Measurements from ENCODE around the gene GUK1.
"Not testable (repeated sequence)": the region's sequence is repeated elsewhere in the genome, so short reads cannot be mapped to it uniquely, and the experiment has no call there.

Gene GUK1

DNA sequence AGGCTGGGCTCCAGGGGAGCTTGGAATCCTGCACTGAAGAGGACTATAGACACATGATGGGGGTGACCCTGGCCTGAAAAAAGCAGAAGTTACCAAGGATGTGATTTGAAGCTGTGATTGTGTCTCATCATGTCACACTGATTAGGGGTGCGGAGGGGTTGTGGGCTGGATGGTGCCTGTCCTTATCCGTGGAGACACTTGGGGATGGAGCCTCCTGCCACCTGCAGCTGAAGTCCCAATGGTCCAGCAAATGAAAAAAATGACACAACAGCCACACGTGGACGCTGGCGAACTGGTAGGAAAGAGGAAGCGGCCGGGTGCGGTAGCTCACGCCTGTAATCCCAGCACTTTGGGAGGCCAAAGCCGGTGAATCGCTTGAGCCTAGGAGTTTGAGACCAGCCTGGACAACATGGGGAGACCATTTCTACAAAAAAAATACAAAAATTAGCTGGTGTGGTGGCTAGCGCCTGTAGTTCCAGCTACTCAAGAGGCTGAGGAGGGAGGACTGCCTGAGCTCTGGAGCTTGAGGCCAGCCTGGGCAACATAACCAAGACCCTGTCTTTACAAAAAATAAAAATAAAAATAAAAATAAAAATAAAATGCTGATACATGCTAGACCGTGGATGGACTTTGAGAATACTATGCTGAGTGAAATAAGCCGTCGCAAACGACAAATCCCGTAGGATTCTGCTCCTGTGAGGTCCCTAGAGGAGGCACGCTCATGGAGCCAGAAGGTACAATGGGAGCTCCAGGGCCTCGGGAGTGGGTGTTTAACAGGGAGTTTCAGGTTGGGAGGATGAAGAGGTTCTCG is 24.7 kb downstream of the GUK1 start:
- DNase-seq: no peak

DNA sequence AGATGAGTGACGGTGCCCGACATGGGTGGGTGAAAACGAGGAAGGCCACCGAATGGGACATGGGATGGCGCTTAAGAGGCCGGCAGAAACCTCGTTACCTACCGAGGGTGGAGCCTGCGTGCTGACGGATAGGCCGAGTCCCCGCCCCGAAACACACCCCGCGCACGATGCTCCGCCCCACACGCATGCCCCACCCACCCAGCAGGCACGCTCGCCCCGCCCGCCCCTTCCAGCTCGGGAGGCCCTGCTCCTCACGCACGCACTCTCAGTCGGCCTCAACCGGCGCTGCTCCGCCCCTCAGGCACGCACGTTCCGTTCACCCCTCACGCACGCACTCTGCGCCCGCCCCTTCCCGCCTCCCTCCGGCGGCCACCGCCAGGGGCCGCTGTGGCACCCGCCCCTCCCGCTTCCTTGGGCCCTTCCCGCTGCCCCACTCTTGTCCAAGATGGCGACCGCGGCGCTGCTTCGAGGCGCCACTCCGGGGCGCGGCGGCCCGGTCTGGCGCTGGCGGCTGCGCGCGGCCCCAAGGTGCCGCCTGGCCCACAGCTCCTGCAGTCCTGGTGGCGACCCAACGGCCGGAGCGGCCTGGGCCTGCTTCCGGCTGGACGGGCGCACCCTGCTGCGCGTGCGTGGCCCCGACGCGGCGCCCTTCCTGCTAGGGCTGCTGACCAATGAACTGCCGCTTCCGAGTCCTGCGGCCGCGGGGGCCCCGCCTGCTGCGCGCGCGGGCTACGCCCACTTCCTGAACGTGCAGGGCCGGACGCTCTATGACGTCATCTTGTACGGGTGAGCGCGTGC is 25.5 kb downstream of the GUK1 start, which contains the start of gene IBA57:
Gene IBA57 (plus strand): TSS at position 433 of the 798 bp plus-strand sequence. CDS start 13 bp downstream, at position 446.
- DNase-seq: peak; percentile 98 to 99 (median 98)

DNA sequence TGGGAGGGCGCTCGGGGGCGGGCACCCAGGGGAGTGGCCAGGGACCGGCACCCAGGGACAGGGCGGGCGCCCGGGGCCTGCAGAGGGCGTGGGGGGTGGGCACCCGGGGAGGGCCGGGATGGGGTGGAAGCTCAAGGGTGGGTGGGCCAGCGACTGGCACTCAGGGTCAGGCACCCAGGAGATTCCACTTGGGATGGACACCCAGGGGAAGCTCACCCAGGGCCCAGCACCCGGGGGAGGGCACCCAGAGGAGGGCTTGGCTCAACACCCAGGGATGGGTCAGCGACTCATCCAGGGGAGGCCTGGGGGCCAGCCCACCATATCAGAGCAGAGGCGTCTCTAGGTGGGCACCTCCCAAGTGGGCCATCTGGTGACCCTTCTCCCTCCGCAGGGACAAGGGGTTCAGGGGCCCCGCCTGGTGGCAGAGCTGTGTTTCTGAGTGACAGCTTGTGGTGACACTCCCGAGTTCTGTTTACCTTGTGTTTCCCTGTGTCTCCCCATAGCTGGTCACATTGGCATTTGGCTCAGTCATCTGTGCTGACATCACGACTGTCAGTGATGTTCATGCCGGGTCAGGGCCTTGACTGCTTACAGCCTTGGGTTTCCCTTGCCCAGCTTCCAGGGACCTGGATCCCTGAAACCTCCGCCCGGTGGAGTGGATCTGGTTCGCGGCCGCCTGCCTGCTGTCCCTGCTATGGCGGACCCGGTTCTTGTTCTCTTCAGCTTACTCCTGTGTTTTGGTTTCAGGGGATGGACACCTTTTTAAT is 26.3 kb downstream of the GUK1 start:
- no peak for DNase-seq

DNA sequence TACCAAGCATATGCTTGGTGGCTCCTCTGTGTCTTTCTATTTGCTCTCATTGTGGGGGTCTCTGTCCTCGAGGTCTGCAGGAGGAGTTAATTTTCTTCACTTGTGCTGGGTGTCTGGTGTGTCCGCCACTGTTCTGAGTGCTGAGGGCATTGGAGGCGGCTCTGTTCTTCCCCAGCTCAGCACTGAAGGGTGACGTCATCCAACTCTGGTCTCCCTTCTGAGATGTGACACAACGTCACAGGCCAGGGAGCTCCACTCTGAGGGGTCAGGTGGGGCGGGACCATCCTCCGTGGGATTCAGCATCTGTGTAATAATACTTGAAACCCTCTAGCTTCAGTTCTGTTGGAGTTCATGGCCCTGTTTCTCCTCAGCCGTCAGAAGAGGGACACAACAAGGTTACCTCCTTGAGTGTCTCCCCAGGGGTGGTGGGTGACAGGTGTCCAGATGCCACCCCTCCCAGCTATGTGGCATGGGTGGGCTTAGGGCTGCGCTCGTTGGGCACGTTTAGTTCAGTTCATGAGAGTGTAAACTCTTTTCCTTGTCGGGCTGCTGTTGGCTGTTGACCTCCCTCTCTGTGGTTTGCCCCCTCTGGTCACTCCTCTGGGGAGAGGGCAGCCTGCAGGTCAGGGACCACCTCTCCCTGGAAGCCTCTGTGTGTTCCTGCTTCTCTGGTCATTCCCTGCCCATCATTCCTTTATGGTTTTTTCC is 28.6 kb downstream of the GUK1 start:
- DNase-seq: no peak

DNA sequence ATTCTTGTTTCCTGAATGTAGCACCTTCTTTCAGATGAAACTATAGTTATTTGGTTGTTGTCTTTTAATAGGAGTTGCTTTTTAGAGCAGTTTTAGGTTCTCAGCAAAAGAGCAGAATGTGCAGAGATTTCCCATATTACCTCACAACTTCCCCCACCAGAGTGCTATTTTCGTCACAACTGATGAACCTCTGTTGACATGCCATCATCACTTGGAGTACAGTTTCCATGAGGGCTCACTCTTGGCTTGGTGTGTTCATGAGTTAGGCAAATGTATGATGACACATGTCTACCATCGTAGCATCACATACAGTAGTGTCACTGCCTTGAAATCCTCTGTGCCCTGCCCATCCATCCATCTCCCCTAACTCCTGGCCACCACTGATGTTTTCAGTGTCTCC is 29.3 kb downstream of the GUK1 start:
- no peak for DNase-seq

DNA sequence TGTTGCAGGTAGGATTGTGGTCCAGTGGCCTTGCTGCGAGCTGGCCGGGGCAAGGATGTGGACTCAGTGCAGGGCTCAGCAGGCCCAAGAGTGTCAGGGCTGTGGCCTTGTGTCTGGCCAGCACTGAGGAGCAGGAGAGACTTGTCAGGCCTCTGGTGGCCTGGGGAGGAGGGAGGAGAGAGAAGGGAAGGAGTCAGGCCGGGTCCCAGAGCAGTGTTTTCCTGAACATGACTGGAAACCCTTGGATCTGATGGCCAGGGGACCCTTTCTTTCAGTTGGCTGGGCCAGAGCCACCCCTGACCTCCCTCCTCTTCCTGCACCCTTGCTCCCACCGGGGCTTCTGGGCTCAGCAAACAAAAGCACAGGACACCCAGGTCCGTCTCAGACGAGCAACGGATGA is 30.6 kb downstream of the GUK1 start:
- no peak for DNase-seq

DNA sequence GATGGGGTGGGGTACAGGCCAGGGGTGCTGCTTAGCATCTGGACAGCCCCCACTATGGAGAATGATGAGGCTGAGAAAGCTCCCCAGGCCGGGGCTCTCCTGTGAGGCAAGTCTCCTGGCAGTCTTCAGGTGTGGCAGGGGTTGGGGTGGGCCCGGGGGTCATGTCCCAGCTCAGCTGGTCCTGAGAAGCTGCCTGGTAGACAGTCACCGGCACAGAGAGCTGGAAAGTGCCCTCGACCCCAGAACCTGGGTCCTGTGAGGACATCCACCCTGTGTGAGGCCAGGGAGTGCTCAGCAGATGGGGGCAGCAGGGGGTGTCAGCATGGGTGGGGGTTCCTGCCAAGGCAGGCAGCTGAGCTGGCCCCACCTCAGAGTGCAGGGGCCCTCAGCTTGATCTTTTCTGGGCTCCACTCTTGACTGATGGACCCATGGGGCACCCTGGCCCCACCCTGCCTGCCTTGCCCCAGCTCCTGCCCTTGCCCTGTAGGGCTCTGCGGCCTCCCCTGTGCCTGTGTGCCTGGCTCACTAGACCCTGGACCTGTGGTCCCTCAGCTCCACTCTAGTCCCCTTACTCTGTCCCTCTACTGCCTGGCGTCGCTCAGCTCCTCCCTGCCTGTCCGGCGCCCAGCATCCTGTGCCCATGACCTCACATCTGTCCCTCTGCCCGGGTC is 31.3 kb downstream of the GUK1 start:
- DNase-seq: no peak

DNA sequence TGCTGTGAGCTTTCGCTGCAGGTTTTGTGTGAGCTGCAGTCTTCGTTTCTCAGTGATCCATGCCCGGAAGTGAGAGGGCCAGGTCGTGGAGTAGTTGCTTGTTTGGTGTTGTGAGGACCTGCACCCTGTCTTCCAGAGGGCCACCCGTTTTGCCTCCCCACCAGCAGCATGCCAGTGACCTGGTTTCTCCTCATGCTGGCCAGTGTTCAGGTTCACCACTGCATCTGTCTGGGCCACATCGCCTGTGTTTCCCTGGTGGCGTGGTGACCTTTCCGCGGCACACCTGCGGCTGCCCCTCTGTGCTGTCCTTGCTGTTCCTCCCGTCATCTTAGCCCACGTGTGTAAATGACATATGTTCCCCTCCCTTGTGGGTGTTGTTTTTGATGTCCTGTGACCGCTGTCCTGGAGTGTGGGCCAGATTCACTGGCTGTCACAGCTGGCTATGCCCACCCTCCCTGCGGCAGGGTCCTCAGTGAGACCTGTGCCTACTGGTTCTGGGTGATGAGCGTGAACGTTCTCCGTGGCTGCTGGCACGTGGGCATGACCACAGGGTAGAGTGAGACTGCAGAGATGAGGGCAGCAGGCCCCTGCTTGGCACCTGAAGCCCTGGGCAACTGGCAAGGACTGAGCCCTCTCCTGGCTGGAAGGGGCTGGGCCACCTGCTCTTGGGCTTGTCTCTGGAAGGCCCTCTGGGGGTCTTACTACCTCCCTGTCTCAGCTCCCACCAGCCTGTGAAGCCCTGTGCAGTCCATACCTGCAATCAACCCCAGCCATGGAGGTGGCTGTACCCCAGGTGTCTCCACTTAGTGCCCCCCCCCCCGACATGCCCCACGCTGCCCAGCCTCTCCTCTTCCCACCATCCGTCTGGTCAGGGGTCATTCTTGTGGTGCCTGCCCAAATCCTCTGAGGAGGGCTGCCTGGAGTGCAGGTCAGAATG is 32.8 kb downstream of the GUK1 start:
- no peak for DNase-seq

DNA sequence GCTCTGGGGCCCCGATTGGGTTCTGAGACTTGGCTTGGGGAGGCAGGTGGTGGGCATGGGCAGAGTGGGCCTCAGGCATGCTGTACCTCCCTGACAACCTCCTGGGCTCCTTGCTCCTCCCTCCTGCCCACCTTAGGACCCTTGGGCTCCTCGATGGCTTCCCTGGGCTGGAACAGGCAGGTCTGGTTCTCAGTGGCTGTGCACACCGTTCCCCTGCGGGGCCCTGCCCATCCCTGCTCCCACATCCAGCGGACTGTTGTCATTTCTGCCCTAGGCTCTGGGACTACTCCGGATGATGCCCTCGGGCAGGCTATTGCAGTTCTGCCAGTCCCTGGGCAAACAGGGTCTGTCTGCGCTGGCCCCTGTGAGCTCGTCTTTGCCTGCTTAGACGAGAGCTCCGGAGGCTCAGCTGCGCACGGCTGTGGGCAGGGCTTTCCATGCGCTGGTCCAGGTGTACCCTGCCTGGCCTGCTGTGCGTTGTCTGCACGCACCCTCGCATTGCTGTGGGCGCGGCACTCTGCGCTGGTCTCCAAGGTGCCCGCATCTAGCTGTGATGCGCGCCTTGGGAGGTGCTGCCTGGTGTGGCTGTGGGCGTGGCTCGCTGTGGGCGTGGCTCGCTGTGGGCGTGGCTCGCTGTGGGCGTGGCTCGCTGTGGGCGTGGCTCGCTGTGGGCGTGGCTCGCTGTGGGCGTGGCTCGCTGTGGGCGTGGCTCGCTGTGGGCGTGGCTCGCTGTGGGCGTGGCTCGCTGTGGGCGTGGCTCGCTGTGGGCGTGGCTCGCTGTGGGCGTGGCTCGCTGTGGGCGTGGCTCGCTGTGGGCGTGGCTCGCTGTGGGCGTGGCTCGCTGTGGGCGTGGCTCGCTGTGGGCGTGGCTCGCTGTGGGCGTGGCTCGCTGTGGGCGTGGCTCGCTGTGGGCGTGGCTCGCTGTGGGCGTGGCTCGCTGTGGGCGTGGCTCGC is 33.7 kb downstream of the GUK1 start:
- DNase-seq: not testable (repeated sequence)

DNA sequence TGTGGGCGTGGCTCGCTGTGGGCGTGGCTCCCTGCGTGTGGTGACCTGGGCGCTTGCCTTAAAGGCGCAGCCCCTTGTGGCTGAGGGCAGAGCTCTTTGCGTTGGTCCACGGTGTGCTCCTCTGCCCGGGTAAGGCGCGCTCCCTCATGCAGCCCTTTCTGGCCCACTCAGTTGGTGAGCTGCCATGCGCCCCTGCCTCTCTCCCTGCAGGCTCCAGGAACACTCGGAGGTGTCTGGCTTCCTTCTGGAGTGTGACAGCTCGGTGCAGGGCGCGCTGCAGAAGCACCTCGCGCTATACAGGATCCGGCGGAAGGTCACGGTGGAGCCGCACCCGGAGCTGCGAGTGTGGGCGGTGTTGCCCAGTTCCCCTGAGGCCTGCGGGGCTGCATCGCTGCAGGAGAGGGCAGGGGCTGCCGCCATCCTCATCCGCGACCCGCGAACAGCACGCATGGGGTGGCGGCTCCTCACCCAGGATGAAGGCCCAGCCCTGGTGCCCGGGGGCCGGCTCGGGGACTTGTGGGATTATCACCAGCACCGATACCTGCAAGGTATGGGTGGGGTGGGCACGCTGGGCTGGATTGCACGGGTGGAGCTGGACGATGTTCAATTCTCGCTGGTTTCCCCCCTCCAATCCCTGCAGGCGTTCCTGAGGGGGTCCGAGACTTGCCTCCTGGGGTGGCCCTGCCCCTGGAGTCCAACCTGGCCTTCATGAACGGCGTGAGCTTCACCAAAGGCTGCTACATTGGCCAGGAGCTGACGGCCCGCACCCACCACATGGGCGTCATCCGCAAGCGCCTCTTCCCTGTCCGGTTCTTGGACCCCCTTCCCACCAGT is 34.6 kb downstream of the GUK1 start:
- DNase-seq: no peak

DNA sequence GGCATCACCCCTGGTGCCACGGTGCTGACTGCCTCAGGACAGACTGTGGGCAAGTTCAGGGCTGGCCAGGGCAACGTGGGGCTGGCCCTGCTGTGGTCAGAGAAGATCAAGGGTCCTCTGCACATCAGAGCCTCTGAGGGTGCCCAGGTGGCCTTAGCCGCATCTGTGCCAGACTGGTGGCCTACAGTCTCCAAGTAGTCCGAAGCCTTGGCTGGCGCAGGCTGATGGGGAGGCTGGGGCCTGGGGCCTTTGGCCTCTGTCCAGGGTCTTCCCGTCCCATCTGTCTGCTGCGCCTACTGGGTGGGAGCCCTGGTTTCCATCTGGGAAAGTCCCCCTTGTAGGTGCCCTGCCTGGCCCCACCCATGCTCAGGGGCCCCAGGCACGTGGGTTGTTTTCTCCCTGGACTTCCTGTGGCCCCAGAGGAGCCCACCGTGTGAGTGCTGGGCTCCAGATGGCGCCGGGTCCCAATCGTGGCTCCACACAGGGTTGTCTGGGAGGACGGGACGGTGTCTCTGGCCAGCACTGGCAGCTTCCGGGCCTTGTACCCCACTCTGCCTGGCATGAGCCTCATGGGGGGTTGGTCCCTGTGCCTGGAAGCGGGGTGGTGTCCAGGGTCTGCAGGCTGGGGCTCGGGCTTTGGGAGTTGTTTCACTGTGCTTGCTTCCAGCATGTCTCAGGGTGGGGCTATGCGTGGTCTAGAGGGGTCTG is 35.4 kb downstream of the GUK1 start:
- no peak for DNase-seq

DNA sequence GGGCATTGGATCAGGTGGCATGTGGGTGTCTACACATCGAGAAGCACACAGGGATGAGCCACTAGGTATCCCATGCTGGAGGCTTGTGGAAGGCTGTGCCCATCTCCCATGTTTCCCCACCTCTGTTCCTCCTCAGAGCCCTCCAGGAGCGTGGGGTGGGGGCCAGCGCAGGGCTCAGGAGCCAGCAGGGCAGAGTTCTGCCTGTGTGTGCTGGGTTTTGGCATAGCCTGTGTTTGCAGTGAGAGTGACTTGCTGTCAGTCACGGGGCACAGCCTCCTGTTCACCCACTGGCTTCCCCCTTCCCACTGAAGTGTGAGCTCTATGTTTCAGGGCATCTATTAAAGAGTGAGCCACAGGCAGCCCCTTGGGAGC is 35.9 kb downstream of the GUK1 start:
- no peak for DNase-seq

DNA sequence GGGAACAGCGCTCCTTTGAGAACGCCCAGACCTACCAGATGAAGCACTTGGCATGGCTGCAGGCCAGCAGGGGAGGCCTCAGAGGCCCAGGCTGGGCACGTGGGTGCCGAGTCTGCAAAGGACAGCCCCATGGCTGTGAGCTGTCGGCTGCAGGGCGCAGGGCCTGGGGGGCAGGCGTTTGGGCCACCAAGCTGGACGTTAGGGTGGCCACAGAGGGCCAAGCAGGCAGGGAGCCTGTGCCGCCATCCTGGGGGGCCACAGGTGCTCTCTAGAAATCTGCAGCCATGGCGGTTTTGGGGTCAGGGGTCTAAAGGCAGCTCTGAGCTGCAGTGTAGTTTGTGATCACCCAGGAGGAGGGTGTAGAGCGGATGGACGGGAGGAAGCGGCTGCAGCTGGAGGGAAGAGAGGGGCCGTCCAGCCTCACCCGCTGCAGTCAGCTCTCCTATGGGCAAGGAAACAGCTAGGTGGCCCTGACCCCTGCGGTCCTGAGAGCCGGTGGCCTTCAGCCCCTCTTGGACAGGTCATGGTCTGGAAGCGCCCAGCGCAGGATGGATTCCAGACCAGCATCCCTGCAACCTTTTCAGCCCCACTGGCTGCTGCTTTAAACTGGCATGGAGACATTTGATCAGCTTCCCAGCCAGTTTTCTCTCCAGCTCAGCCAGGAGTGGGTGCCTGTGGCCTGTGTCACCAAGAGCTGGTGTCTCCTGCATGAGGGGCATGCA is 36.5 kb downstream of the GUK1 start:
- DNase-seq: no peak

DNA sequence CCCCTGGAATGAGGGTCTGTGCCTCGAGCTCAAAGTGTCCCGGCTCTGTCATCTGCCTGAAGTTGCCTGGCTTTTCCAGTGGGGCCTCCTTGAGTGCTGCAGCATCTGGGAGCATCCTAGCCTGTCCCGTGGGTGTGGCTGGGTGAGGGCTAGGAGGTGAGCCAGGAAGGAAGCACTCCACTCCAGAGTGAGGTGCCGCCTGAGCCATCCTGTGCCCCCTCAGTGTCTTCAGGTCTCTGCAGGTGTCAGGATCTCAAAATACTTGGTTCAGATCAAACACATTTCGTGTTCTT is 37.0 kb downstream of the GUK1 start:
- no peak for DNase-seq

DNA sequence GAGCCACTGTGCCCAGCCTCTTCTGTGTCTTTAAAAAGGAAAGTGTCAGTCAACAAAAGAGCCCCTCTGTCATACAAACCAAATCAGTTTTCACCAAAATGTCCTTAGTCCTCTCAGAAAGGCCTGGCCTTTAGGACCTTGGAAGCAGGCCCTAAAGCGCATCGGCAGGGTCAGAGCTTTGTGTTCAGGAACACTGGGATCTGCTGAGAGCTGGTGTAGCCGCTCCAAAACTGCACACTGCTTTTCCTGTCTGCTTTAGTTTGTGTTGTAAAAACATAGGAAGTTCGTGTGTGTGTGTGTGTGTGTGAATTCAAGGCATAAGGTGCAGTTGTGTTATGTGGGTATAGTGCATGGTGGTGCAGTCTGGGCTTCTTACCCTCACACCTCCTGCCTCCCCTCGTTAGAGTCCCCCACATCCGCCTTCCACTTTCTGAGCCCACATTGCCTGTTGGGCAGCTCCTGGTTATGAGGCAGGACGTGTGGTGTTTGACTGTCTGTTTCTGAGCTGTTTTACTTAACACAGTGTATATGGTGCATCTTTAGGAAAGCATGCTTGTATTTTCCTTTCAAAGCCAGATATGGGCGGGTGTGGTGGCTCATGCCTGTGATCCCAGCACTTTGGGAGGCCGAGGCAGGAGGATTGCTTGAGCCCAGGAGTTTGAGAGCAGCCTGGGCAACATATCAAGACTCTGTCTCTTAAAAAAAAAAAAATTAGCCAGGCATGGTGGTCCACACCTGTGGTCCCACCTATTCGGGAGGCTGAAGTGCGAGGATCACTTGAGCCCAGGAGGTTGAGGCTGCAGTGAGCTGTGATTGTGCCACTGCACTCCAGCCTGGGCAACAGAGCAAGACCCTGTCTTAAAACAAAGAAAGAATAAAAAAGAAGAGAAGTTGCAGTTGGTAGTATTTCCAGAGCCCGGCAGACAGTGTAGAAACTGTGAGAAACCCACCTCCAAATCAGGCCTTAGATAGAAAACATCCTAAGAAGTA is 37.9 kb downstream of the GUK1 start:
- DNase-seq: no peak
